Measurements from ENCODE around the gene TRAF3. TPM values are rescaled to one million over a fixed set of nuclear protein-coding genes. Genes with fewer than 3 reads are reported as not detected.
"Not testable (repeated sequence)": the region's sequence is repeated elsewhere in the genome, so short reads cannot be mapped to it uniquely, and the experiment has no call there.

The TRAF3 gene
- total and polyA plus RNA-seq, 3 experiments from 2014 or later, result 16.3 to 62.0 (median 61.6) TPM

GRCh38 chr14:102862154-102862773 lies 85.0 kb downstream of the TRAF3 start:
- H3K9me3 Mint-ChIP-seq, result peaks cover 8 to 16% (median 14%) of the 10 kb centered on the region in 5 donors

GRCh38 chr14:102863381-102863780 lies 86.1 kb downstream of the TRAF3 start:
- peaks cover 12 to 62% (median 44%) of the 10 kb centered on the region in 3 donors for H3K36me3 Mint-ChIP-seq
- no peak overlapping the region for H3K4me3 Mint-ChIP-seq
- peaks cover 8 to 16% (median 14%) of the 10 kb centered on the region in 5 donors for H3K9me3 Mint-ChIP-seq
- H3K27me3 ChIP-seq (ENCODE audit: insufficient read depth, low read length, poor library complexity, severe bottlenecking), result no peaks in the 10 kb centered on the region
- H3K36me3 ChIP-seq (ENCODE audit: insufficient read depth, low read length), result peaks cover 3% of the 10 kb centered on the region
- peaks cover 0 to 14% (median 10%) of the 10 kb centered on the region in 3 donors for H3K4me1 Mint-ChIP-seq
- DNase-seq, result no peak
- no peaks in the 10 kb centered on the region for H3K27me3 Mint-ChIP-seq
- H3K4me1 ChIP-seq (ENCODE audit: insufficient read depth, low read length), result no peaks in the 10 kb centered on the region
- ChIA-PET POLR2A (no interaction called here), CTCF (no interaction called here)
- H3K4me3 ChIP-seq (ENCODE audit: low read length), result no peak overlapping the region
- H3K27ac ChIP-seq (ENCODE audit: low read depth, low read length), result no peak overlapping the region
- no peaks in the 10 kb centered on the region for H3K9me3 ChIP-seq (ENCODE audit: low read length)
- peak overlapping the region in 2 of 8 donors; percentile 38 to 51 for H3K27ac Mint-ChIP-seq

More at GRCh38 chr14:102862154-102862773, 85.0 kb downstream of the TRAF3 start:
- no peaks in the 10 kb centered on the region for H3K4me1 ChIP-seq (ENCODE audit: insufficient read depth, low read length)
- Mint-ChIP-seq H3K27ac (peak overlapping the region in 1 of 8 donors; percentile 66), H3K4me3 (no peak overlapping the region), H3K36me3 (peaks cover 14 to 66% (median 44%) of the 10 kb centered on the region in 3 donors), H3K27me3 (no peaks in the 10 kb centered on the region), H3K4me1 (peaks cover 4 to 12% (median 8%) of the 10 kb centered on the region in 3 donors)
- peaks cover 3% of the 10 kb centered on the region for H3K36me3 ChIP-seq (ENCODE audit: insufficient read depth, low read length)
- no peaks in the 10 kb centered on the region for H3K9me3 ChIP-seq (ENCODE audit: low read length)
- H3K4me3 ChIP-seq (ENCODE audit: low read length), result no peak overlapping the region
- no peak for DNase-seq
- ChIA-PET POLR2A (no interaction called here), CTCF (no interaction called here)
- H3K27ac ChIP-seq (ENCODE audit: low read depth, low read length), result no peak overlapping the region
- H3K27me3 ChIP-seq (ENCODE audit: insufficient read depth, low read length, poor library complexity, severe bottlenecking), result no peaks in the 10 kb centered on the region

GRCh38 chr14:102865916-102866315 lies 88.7 kb downstream of the TRAF3 start:
- peaks cover 4 to 13% (median 11%) of the 10 kb centered on the region in 5 donors for H3K9me3 Mint-ChIP-seq
- H3K27ac ChIP-seq (ENCODE audit: low read depth, low read length); DNase-seq; H3K4me1 ChIP-seq (ENCODE audit: insufficient read depth, low read length); H3K9me3 ChIP-seq (ENCODE audit: low read length); H3K4me3 Mint-ChIP-seq; H3K27me3 Mint-ChIP-seq; H3K27me3 ChIP-seq (ENCODE audit: insufficient read depth, low read length, poor library complexity, severe bottlenecking); CTCF ChIA-PET; H3K4me3 ChIP-seq (ENCODE audit: low read length): not testable (repeated sequence)
- peaks cover 13 to 59% (median 31%) of the 10 kb centered on the region in 3 donors for H3K36me3 Mint-ChIP-seq
- H3K4me1 Mint-ChIP-seq, result peaks cover 0 to 21% (median 9%) of the 10 kb centered on the region in 3 donors
- peaks cover 12% of the 10 kb centered on the region for H3K36me3 ChIP-seq (ENCODE audit: insufficient read depth, low read length)
- POLR2A ChIA-PET, result interaction anchor here (0.7 kb wide), 1 partner anchor 9 kb away, joined by 4 read pairs; no protein-coding TSS in a partner anchor
- peak overlapping the region in 1 of 8 donors; percentile 42 for H3K27ac Mint-ChIP-seq

GRCh38 chr14:102866982-102867761 lies 89.9 kb downstream of the TRAF3 start:
- no peak overlapping the region for H3K27ac ChIP-seq (ENCODE audit: low read depth, low read length)
- peaks cover 18% of the 10 kb centered on the region for H3K36me3 ChIP-seq (ENCODE audit: insufficient read depth, low read length)
- Mint-ChIP-seq H3K27me3 (peaks cover 0 to 2% of the 10 kb centered on the region in 2 donors), H3K4me3 (peak overlapping the region in 1 of 7 donors; percentile 54), H3K9me3 (peaks cover 0 to 9% (median 5%) of the 10 kb centered on the region in 5 donors), H3K27ac (peak overlapping the region in 3 of 8 donors; percentile 23 to 66 (median 47)), H3K4me1 (peaks cover 6 to 34% (median 13%) of the 10 kb centered on the region in 3 donors), H3K36me3 (peaks cover 9 to 62% (median 19%) of the 10 kb centered on the region in 3 donors)
- no peaks in the 10 kb centered on the region for H3K27me3 ChIP-seq (ENCODE audit: insufficient read depth, low read length, poor library complexity, severe bottlenecking)
- H3K4me1 ChIP-seq (ENCODE audit: insufficient read depth, low read length), result no peaks in the 10 kb centered on the region
- ChIA-PET POLR2A (no interaction called here), CTCF (no interaction called here)
- H3K9me3 ChIP-seq (ENCODE audit: low read length), result no peaks in the 10 kb centered on the region
- no peak for DNase-seq
- no peak overlapping the region for H3K4me3 ChIP-seq (ENCODE audit: low read length)

- peak overlapping the region in 2 of 8 donors; percentile 12 to 15 for H3K27ac Mint-ChIP-seq
- ChIA-PET POLR2A (no interaction called here), CTCF (no interaction called here)
- H3K4me1 Mint-ChIP-seq, result peaks cover 9 to 35% (median 15%) of the 10 kb centered on the region in 3 donors
- no peak for DNase-seq
- H3K9me3 ChIP-seq (ENCODE audit: low read length), result no peaks in the 10 kb centered on the region
- H3K9me3 Mint-ChIP-seq, result peaks cover 0 to 3% (median 0%) of the 10 kb centered on the region in 5 donors
- H3K4me3 ChIP-seq (ENCODE audit: low read length), result no peak overlapping the region
- H3K27ac ChIP-seq (ENCODE audit: low read depth, low read length), result no peak overlapping the region
- H3K4me1 ChIP-seq (ENCODE audit: insufficient read depth, low read length), result no peaks in the 10 kb centered on the region
- peaks cover 0 to 2% of the 10 kb centered on the region in 2 donors for H3K27me3 Mint-ChIP-seq
- H3K27me3 ChIP-seq (ENCODE audit: insufficient read depth, low read length, poor library complexity, severe bottlenecking), result no peaks in the 10 kb centered on the region
- H3K36me3 Mint-ChIP-seq, result peaks cover 5 to 64% (median 11%) of the 10 kb centered on the region in 3 donors
- H3K36me3 ChIP-seq (ENCODE audit: insufficient read depth, low read length), result peaks cover 19% of the 10 kb centered on the region
- H3K4me3 Mint-ChIP-seq, result no peak overlapping the region
These were observed 90.8 kb downstream of the TRAF3 start for GRCh38 chr14:102867826-102868580.

GRCh38 chr14:102868956-102869547 lies 91.8 kb downstream of the TRAF3 start:
- Mint-ChIP-seq H3K4me3 (peak overlapping the region in 1 of 7 donors; percentile 48), H3K9me3 (no peaks in the 10 kb centered on the region), H3K4me1 (peaks cover 9 to 35% (median 15%) of the 10 kb centered on the region in 3 donors), H3K27me3 (peaks cover 0 to 2% of the 10 kb centered on the region in 2 donors), H3K27ac (peak overlapping the region in 3 of 8 donors; percentile 2 to 65 (median 50)), H3K36me3 (peaks cover 4 to 65% (median 4%) of the 10 kb centered on the region in 3 donors)
- no peak overlapping the region for H3K27ac ChIP-seq (ENCODE audit: low read depth, low read length)
- ChIA-PET CTCF (no interaction called here), POLR2A (no interaction called here)
- peaks cover 19% of the 10 kb centered on the region for H3K36me3 ChIP-seq (ENCODE audit: insufficient read depth, low read length)
- no peak for DNase-seq
- no peaks in the 10 kb centered on the region for H3K4me1 ChIP-seq (ENCODE audit: insufficient read depth, low read length)
- H3K9me3 ChIP-seq (ENCODE audit: low read length), result no peaks in the 10 kb centered on the region
- no peak overlapping the region for H3K4me3 ChIP-seq (ENCODE audit: low read length)
- H3K27me3 ChIP-seq (ENCODE audit: insufficient read depth, low read length, poor library complexity, severe bottlenecking), result no peaks in the 10 kb centered on the region

GRCh38 chr14:102870246-102870645 lies 93.0 kb downstream of the TRAF3 start:
- H3K4me1 Mint-ChIP-seq, result peaks cover 9 to 31% (median 14%) of the 10 kb centered on the region in 3 donors
- no peak for DNase-seq
- CTCF ChIA-PET, result interaction anchor here (0.7 kb wide), 1 partner anchor 45 kb away, joined by 3 read pairs; no protein-coding TSS in a partner anchor
- Histone ChIP-seq H3K4me3 (ENCODE audit: low read length) (no peak overlapping the region), H3K27me3 (ENCODE audit: insufficient read depth, low read length, poor library complexity, severe bottlenecking) (no peaks in the 10 kb centered on the region), H3K4me1 (ENCODE audit: insufficient read depth, low read length) (no peaks in the 10 kb centered on the region), H3K27ac (ENCODE audit: low read depth, low read length) (no peak overlapping the region), H3K9me3 (ENCODE audit: low read length) (no peaks in the 10 kb centered on the region), H3K36me3 (ENCODE audit: insufficient read depth, low read length) (peaks cover 21% of the 10 kb centered on the region)
- peaks cover 0 to 56% (median 6%) of the 10 kb centered on the region in 3 donors for H3K36me3 Mint-ChIP-seq
- H3K9me3 Mint-ChIP-seq, result no peaks in the 10 kb centered on the region
- H3K27ac Mint-ChIP-seq, result peak overlapping the region in 1 of 8 donors; percentile 27
- H3K4me3 Mint-ChIP-seq, result no peak overlapping the region
- H3K27me3 Mint-ChIP-seq, result peaks cover 0 to 2% of the 10 kb centered on the region in 2 donors
- POLR2A ChIA-PET, result no interaction called here

All from CD8-positive, alpha-beta memory T cell (primary cell).